ENCODE data around the gene ANKRD11. TPM values are rescaled to one million over a fixed set of nuclear protein-coding genes. Genes with fewer than 3 reads are reported as not detected.
"Not testable (repeated sequence)": the region's sequence is repeated elsewhere in the genome, so short reads cannot be mapped to it uniquely, and the experiment has no call there.

Gene ANKRD11
- total RNA-seq, 1 experiment from 2014 or later = 48.0 TPM

DNA sequence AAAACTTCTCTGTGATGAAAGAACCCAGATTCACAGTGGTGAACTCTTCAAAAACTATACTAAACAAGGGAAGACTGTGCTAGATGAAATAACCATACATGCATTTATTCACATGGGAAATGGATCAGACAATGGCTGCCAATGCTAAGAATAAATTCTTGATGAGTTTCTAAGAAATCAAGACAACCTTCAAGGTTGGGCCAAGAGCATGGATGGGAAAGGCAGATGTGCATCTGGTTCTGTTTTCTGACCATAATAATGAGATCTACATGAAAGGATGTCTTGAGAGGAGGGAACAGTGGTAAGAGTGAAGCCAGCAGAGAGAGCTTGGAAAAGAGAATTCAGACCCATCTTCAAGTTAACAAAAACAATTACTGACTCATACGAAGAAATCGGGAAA is 31.4 kb downstream of the ANKRD11 start:
- no peak for DNase-seq (ENCODE audit: low read depth in 1 of 2, low spot score in 2 of 2)
- no peaks in the 10 kb centered on the region for H3K27me3 ChIP-seq (replicated peaks)
- peaks cover 7% of the 10 kb centered on the region; the same call in 1 of the 2 replicates for H3K36me3 ChIP-seq
- H3K9me3 ChIP-seq (replicated peaks) = no peaks in the 10 kb centered on the region
- H3K4me1 ChIP-seq (replicated peaks) = peaks cover 13% of the 10 kb centered on the region
- no peak overlapping the region for H3K27ac ChIP-seq
- no peak overlapping the region for H3K4me3 ChIP-seq

DNA sequence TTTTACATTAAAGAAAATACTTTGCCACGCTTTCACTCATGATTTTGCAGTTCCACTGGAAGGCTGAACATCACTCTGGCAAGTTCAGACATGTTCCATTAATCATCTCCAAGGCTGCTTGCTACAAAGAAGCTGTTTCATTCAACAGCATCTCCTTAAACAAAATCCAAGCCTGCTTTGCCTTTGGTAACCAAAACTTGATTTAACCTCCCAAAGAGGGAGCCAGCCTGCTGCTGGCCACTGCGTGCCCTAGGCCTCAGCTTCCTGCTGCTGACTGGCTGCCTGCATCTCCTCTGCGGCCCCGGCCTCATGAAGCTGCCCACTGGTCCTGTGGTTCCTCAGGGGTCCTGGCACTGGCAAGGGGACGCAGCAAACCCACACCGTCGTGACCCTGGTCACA is 31.8 kb downstream of the ANKRD11 start:
- H3K4me3 ChIP-seq = no peak overlapping the region
- H3K27ac ChIP-seq = no peak overlapping the region
- peaks cover 18% of the 10 kb centered on the region for H3K4me1 ChIP-seq (replicated peaks)
- H3K9me3 ChIP-seq (replicated peaks) = no peaks in the 10 kb centered on the region
- H3K27me3 ChIP-seq (replicated peaks) = no peaks in the 10 kb centered on the region
- DNase-seq (ENCODE audit: low read depth in 1 of 2, low spot score in 2 of 2) = no peak
- H3K36me3 ChIP-seq = peaks cover 7% of the 10 kb centered on the region; the same call in 1 of the 2 replicates

DNA sequence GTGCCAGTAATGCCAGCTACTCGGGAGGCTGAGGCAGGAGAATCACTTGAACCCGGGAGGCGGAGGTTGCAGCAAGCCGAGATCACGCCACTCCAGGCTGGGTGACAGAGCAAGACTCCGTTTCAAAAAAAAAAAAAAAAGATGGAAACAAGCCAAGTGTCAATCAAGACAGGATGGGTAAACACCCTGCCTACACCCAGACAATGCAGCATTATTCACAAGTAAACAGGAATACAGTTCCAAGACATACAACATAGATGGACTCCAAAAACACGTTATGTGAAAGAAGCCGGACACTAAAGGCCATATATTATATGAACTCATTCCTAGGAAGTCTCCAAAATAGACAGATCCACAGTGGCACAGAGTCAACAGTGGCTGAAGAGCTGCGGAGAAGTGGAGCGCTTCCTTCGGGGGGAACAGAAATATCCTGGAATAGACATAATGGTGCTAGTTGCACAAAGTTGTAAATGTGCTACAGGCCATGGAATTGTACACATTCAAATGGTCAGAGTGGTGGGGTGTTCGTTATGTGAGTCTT is 33.9 kb downstream of the ANKRD11 start:
- Histone ChIP-seq H3K4me1 (replicated peaks) (peaks cover 20% of the 10 kb centered on the region), H3K27me3 (replicated peaks) (no peaks in the 10 kb centered on the region), H3K27ac (no peak overlapping the region), H3K4me3 (no peak overlapping the region), H3K9me3 (replicated peaks) (no peaks in the 10 kb centered on the region), H3K36me3 (peaks cover 7% of the 10 kb centered on the region; the same call in 1 of the 2 replicates)
- DNase-seq (ENCODE audit: low read depth in 1 of 2, low spot score in 2 of 2) = no peak

DNA sequence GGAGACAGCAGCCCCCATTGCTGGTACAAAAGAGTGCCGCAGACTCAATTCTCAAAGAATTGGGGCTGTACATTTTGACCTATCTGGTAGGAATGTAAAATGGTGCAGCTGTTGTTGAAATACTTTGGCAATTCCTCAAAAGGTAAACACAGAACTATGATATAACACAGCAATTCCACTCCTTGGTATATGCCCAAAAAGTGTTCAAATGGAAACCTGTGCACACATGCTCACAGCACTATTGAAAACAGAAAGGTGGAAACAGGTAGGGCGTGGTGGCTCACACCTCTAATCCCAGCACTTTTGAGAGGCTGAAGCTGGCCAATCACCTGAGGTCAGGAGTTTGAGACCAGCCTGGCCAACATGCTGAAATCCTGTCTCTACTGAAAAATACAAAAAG is 34.7 kb downstream of the ANKRD11 start:
- peaks cover 7% of the 10 kb centered on the region; the same call in 1 of the 2 replicates for H3K36me3 ChIP-seq
- no peak for DNase-seq (ENCODE audit: low read depth in 1 of 2, low spot score in 2 of 2)
- H3K27me3 ChIP-seq (replicated peaks) = no peaks in the 10 kb centered on the region
- peaks cover 20% of the 10 kb centered on the region for H3K4me1 ChIP-seq (replicated peaks)
- H3K4me3 ChIP-seq = no peak overlapping the region
- H3K9me3 ChIP-seq (replicated peaks) = no peaks in the 10 kb centered on the region
- no peak overlapping the region for H3K27ac ChIP-seq

DNA sequence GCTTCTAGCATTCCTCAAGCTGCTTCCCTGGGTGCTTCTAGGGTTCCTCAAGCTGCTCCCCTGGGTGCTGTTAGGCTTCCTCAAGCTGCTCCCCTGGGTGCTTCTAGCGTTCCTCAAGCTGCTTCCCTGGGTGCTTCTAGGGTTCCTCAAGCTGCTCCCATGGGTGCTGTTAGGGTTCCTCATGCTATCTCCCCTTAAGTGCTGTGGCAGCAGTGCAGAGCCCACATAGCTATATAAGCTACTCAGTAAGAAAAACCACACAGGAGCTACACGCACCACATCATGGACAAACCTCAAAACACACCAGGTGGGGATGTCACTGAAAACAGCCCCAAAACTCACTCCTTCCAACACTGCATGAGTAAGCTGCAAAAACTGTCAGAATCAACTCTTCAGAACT is 35.2 kb downstream of the ANKRD11 start:
- Histone ChIP-seq H3K9me3 (replicated peaks) (no peaks in the 10 kb centered on the region), H3K4me3 (no peak overlapping the region), H3K36me3 (peaks cover 7% of the 10 kb centered on the region; the same call in 1 of the 2 replicates), H3K27me3 (replicated peaks) (no peaks in the 10 kb centered on the region), H3K4me1 (replicated peaks) (peaks cover 20% of the 10 kb centered on the region), H3K27ac (no peak overlapping the region)
- DNase-seq (ENCODE audit: low read depth in 1 of 2, low spot score in 2 of 2) = no peak

DNA sequence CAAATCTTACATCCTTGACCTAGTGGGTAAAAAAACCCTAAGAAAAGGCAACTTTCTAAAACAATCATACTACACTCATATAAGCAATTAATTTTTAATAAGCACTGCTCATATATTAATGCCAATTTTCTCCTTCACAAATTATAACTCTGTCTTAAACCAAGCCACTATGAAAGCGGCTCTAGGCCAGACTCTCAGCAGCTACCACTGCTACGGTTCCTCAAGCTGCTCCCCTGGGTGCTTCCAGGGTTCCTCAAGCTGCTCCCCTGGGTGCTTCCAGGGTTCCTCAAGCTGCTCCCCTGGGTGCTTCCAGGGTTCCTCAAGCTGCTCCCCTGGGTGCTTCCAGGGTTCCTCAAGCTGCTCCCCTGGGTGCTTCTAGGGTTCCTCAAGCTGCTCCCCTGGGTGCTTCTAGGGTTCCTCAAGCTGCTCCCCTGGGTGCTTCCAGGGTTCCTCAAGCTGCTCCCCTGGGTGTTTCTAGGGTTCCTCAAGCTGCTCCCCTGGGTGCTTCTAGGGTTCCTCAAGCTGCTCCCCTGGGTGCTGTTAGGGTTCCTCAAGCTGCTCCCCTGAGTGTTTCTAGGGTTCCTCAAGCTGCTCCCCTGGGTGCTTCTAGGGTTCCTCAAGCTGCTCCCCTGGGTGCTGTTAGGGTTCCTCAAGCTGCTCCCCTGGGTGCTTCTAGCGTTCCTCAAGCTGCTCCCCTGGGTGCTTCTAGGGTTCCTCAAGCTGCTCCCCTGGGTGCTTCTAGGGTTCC is 35.8 kb downstream of the ANKRD11 start:
- not testable (repeated sequence) for DNase-seq (ENCODE audit: low read depth in 1 of 2, low spot score in 2 of 2); H3K36me3 ChIP-seq; H3K4me3 ChIP-seq; H3K27ac ChIP-seq; H3K9me3 ChIP-seq (replicated peaks); H3K27me3 ChIP-seq (replicated peaks)
- peaks cover 20% of the 10 kb centered on the region for H3K4me1 ChIP-seq (replicated peaks)

DNA sequence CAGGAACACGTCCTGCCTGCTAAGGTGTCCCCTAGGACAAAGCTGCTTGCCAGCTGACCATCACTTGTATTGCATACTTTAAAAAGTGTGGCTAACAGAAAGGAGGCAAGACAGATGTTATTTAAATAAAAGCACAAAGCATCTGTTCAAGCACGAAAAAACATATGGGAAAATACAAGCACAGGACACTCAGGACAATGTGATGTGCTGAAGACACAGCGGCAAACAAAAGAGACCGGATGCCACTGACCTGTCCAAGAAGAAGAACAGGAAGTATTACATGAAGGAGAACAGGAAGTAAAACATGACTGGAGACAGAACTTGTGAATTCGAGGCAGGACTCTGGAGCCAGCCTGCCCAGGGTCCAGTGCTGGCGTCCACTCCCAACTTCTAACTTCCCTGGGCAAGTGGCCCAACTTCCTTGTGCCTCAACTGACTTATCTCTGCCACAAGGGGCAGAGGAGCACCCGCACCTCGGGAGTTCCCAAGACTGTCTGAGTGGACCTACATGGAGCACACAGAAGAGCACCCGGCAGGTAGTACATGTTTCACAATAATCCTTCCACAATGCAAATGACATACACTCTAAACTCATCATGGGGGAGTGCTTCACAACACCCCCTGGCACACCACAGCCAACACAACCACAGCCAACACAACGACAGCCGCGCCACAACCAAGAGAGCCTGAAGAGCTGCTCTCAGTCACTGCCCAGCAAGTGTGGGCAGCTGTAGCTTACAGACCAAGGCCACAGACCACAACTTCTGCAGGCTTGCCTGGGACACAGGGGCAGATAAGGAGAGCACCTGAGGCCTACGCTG is 36.6 kb downstream of the ANKRD11 start:
- Histone ChIP-seq H3K9me3 (replicated peaks) (no peaks in the 10 kb centered on the region), H3K4me1 (replicated peaks) (peaks cover 12% of the 10 kb centered on the region), H3K27ac (no peak overlapping the region), H3K27me3 (replicated peaks) (no peaks in the 10 kb centered on the region), H3K4me3 (no peak overlapping the region), H3K36me3 (peaks cover 4% of the 10 kb centered on the region; the same call in 1 of the 2 replicates)
- no peak for DNase-seq (ENCODE audit: low read depth in 1 of 2, low spot score in 2 of 2)

DNA sequence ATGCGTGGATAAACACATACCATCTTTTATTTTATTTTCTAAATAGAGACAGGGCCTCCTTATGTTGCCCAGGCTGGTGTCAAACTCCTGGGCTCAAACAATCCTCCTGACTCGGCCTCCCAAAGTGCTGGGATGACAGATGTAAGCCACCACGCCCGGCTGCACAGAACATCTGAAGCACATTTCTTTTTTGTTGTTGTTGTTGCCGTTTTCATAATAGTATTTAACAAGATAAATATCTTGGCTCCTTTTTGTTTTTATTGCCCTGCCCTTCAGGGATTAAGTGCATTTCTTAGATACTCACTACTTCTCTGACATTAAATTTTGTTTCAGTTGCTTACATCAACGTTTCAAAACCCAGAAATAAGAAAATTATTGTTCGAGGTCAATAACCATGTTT is 37.4 kb downstream of the ANKRD11 start:
- no peaks in the 10 kb centered on the region for H3K36me3 ChIP-seq
- no peak overlapping the region for H3K27ac ChIP-seq
- DNase-seq (ENCODE audit: low read depth in 1 of 2, low spot score in 2 of 2) = no peak
- H3K4me1 ChIP-seq (replicated peaks) = peaks cover 11% of the 10 kb centered on the region
- no peak overlapping the region for H3K4me3 ChIP-seq
- no peaks in the 10 kb centered on the region for H3K9me3 ChIP-seq (replicated peaks)
- H3K27me3 ChIP-seq (replicated peaks) = no peaks in the 10 kb centered on the region

DNA sequence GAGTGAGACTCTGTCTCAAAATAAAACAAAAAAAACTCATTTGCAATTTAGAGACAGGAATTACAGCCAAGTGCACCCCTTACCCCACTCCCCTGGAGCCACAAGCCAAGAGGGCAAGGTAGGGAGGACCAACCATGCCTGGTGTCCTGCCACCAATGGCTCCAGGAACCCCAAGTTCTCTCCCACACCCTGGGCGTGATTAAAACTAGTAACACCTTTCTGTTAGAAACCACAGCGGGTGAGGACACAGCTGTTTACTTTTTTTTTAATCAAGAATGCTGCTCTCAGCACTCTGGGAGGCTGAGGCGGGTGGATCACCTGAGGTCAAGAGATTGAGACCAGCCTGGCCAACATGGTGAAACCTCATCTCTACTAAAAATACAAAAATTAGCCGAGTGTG is 38.1 kb downstream of the ANKRD11 start:
- no peaks in the 10 kb centered on the region for H3K36me3 ChIP-seq
- DNase-seq (ENCODE audit: low read depth in 1 of 2, low spot score in 2 of 2) = no peak
- no peak overlapping the region for H3K27ac ChIP-seq
- peaks cover 11% of the 10 kb centered on the region for H3K4me1 ChIP-seq (replicated peaks)
- H3K9me3 ChIP-seq (replicated peaks) = no peaks in the 10 kb centered on the region
- no peak overlapping the region for H3K4me3 ChIP-seq
- H3K27me3 ChIP-seq (replicated peaks) = no peaks in the 10 kb centered on the region

DNA sequence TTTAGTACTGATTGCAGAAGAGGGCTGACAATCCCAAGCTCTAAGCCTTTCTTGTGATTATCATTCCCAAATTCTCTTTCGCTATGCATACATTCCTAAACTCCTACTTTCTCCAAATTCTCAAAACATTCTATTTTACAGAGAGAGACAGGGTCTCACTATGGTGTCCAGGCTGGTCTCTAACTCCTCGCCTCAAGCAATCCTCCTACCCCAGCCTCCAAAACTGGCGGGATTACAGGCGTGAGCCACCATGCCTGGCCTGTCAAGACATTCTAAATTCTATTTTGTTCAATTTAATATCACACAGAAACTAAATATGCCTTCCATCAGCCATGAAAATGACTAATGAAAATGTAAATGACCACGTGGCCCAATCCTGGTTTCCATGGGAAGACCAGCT is 39.8 kb downstream of the ANKRD11 start:
- Histone ChIP-seq H3K9me3 (replicated peaks) (no peaks in the 10 kb centered on the region), H3K36me3 (no peaks in the 10 kb centered on the region), H3K4me1 (replicated peaks) (peaks cover 8% of the 10 kb centered on the region), H3K27me3 (replicated peaks) (no peaks in the 10 kb centered on the region), H3K27ac (no peak overlapping the region), H3K4me3 (no peak overlapping the region)
- DNase-seq (ENCODE audit: low read depth in 1 of 2, low spot score in 2 of 2) = no peak

DNA sequence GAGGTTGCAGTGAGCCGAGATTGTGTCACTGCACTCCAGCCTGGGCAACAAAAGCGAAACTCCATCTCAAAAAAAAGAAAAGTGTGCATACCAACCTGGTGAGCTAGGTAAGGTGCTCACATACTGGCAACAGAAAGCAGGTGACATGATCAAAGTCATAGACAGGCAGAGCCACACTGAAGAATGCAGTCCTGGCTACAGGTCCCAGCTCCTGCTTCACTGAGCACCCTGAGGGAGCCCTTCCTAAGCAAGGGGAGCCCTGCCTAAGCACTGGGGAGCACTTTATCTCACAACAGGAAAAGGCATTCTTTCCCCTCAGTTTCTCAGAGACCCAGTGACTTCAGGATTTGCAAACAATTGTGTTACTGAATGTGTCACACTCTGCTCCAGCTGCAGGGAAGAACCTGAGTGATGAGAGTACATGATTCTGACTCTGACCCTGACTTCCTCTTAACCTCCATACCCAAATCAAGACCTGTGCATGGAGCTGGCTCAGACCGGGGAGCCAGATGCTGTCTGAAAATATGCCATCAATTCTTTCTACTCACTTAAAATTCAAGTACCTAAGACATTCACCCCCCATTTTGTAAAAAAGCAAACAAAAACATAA is 40.5 kb downstream of the ANKRD11 start:
- Histone ChIP-seq H3K27ac (no peak overlapping the region), H3K36me3 (no peaks in the 10 kb centered on the region; the same call in 1 of the 2 replicates)
- DNase-seq (ENCODE audit: low read depth in 1 of 2, low spot score in 2 of 2) = no peak

DNA sequence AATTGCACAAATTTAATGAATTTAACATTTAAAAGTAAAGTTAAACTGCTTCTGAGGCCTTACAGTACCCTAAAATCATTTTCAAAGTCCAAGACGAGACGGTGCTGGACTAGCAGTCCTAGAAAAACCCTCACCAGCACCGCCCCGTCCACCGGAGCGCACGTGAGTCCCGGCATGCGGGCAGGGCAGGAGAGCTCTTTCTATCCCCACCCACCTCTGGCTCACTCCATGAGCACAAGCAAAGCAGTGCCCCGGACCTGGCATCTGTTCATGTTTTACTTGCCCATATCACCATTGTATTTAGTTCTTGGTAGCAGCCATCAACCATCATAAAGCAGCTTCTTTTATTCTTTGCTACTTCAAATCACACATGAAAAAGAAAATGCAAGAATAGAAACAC is 41.7 kb downstream of the ANKRD11 start:
- Histone ChIP-seq H3K36me3 (no peaks in the 10 kb centered on the region; the same call in 1 of the 2 replicates), H3K9me3 (replicated peaks) (no peaks in the 10 kb centered on the region), H3K4me3 (no peak overlapping the region), H3K4me1 (replicated peaks) (peaks cover 6% of the 10 kb centered on the region), H3K27ac (no peak overlapping the region), H3K27me3 (replicated peaks) (no peaks in the 10 kb centered on the region)
- no peak for DNase-seq (ENCODE audit: low read depth in 1 of 2, low spot score in 2 of 2)

More for the DNA sequence above, 40.5 kb downstream of the ANKRD11 start:
- H3K27me3 ChIP-seq (replicated peaks) = no peaks in the 10 kb centered on the region
- no peaks in the 10 kb centered on the region for H3K9me3 ChIP-seq (replicated peaks)
- no peak overlapping the region for H3K4me3 ChIP-seq
- peaks cover 8% of the 10 kb centered on the region for H3K4me1 ChIP-seq (replicated peaks)

DNA sequence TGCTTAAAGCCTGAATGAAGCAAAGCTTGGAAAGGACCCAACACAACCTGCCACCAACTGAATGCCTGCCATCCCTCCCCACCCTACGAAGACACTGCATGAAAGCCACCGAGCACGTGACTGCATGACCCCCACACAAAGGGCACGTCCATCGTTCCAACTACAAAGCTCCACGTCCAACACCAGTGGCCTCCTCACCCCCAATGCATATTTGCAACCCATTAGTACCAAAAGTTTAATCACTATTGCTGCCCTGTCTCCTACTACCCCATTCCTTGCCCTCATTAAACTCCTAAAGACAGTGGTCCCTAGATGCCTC is 43.4 kb downstream of the ANKRD11 start:
- Histone ChIP-seq H3K4me3 (no peak overlapping the region), H3K36me3 (no peaks in the 10 kb centered on the region; the same call in 1 of the 2 replicates), H3K27me3 (replicated peaks) (no peaks in the 10 kb centered on the region), H3K27ac (no peak overlapping the region), H3K9me3 (replicated peaks) (no peaks in the 10 kb centered on the region), H3K4me1 (replicated peaks) (peaks cover 9% of the 10 kb centered on the region)
- no peak for DNase-seq (ENCODE audit: low read depth in 1 of 2, low spot score in 2 of 2)

Data from SJSA1 (cell line).